ENCODE data around the gene MVB12B. TPM values are rescaled to one million over a fixed set of nuclear protein-coding genes. Genes with fewer than 3 reads are reported as not detected.
"Not testable (repeated sequence)": the region's sequence is repeated elsewhere in the genome, so short reads cannot be mapped to it uniquely, and the experiment has no call there.

MVB12B gene
- total RNA-seq, 1 donor from 2014 or later: 16.5 TPM

- no peak for DNase-seq (ENCODE audit: extremely low spot score in 2 of 2)
- no peaks in the 10 kb centered on the region for H3K27me3 ChIP-seq
Measured at GRCh38 chr9:126536841-126537465, 210.3 kb downstream of the MVB12B start.

GRCh38 chr9:126538550-126538949 lies 211.9 kb downstream of the MVB12B start:
- no peak for TF ChIP-seq POLR2A (IDR thresholded peaks at IDR 0.05)
- no peak for TF ChIP-seq CTCF (IDR thresholded peaks at IDR 0.05)
- TF ChIP-seq POLR2AphosphoS5 (IDR thresholded peaks at IDR 0.05; ENCODE audit: insufficient read depth in 1 of 2, low read depth in 1 of 2): no peak
- intact Hi-C loops (cut with DNase I): no loop called here
- Histone ChIP-seq H3K27ac (no peak overlapping the region), H3K36me3 (no peaks in the 10 kb centered on the region), H3K9me3 (no peaks in the 10 kb centered on the region), H3K4me1 (peaks cover 11% of the 10 kb centered on the region), H3K27me3 (no peaks in the 10 kb centered on the region), H3K4me3 (no peak overlapping the region)
- DNase-seq (ENCODE audit: extremely low spot score in 2 of 2): no peak

More at GRCh38 chr9:126536841-126537465, 210.3 kb downstream of the MVB12B start:
- TF ChIP-seq CTCF (IDR thresholded peaks at IDR 0.05) (no peak), POLR2AphosphoS5 (IDR thresholded peaks at IDR 0.05; ENCODE audit: insufficient read depth in 1 of 2, low read depth in 1 of 2) (no peak), POLR2A (IDR thresholded peaks at IDR 0.05) (no peak)
- Histone ChIP-seq H3K27ac (no peak overlapping the region), H3K4me3 (no peak overlapping the region), H3K36me3 (no peaks in the 10 kb centered on the region), H3K9me3 (no peaks in the 10 kb centered on the region), H3K4me1 (peaks cover 20% of the 10 kb centered on the region)
- intact Hi-C loops (cut with DNase I): no loop called here

GRCh38 chr9:126540398-126540797 lies 213.8 kb downstream of the MVB12B start:
- H3K27ac ChIP-seq; H3K27me3 ChIP-seq; H3K4me3 ChIP-seq; H3K9me3 ChIP-seq; DNase-seq (ENCODE audit: extremely low spot score in 2 of 2); H3K4me1 ChIP-seq; H3K36me3 ChIP-seq; intact Hi-C loops (cut with DNase I): not testable (repeated sequence)

GRCh38 chr9:126543490-126543889 lies 216.9 kb downstream of the MVB12B start:
- Histone ChIP-seq H3K27me3 (no peaks in the 10 kb centered on the region), H3K36me3 (no peaks in the 10 kb centered on the region), H3K4me1 (no peaks in the 10 kb centered on the region), H3K9me3 (no peaks in the 10 kb centered on the region), H3K4me3 (no peak overlapping the region), H3K27ac (no peak overlapping the region)
- TF ChIP-seq CTCF (IDR thresholded peaks at IDR 0.05) (no peak), POLR2AphosphoS5 (IDR thresholded peaks at IDR 0.05; ENCODE audit: insufficient read depth in 1 of 2, low read depth in 1 of 2) (no peak), POLR2A (IDR thresholded peaks at IDR 0.05) (no peak)
- no peak for DNase-seq (ENCODE audit: extremely low spot score in 2 of 2)
- intact Hi-C loops (cut with DNase I): no loop called here

- intact Hi-C loops (cut with DNase I): no loop called here
- TF ChIP-seq CTCF (IDR thresholded peaks at IDR 0.05): no peak
- TF ChIP-seq POLR2AphosphoS5 (IDR thresholded peaks at IDR 0.05; ENCODE audit: insufficient read depth in 1 of 2, low read depth in 1 of 2): no peak
Measured at GRCh38 chr9:126545106-126545505, 218.5 kb downstream of the MVB12B start.

More at GRCh38 chr9:126545106-126545505, 218.5 kb downstream of the MVB12B start:
- no peak overlapping the region for H3K4me3 ChIP-seq
- no peaks in the 10 kb centered on the region for H3K36me3 ChIP-seq
- no peak for DNase-seq (ENCODE audit: extremely low spot score in 2 of 2)
- H3K9me3 ChIP-seq: no peaks in the 10 kb centered on the region
- no peaks in the 10 kb centered on the region for H3K27me3 ChIP-seq
- H3K27ac ChIP-seq: no peak overlapping the region
- no peaks in the 10 kb centered on the region for H3K4me1 ChIP-seq

Measured in vagina (tissue), 2 donors.